DND-41 (cell line): ENCODE measurements around the gene NR1H2.

Experiments used
- EZH2 ChIP-seq: IDR thresholded peaks from 3 replicates; pipeline ENCODE4 v1.6.1; 2012; ENCODE audit warnings: borderline replicate concordance, low read depth, mild to moderate bottlenecking, moderate library complexity, low read length, inconsistent platforms; ENCODE audit not compliant: severe bottlenecking
- TF ChIP-seq, protein P1 (sequence below): IDR thresholded peaks from 2 replicates; pipeline ENCODE4 v1.5.1; 2012; ENCODE audit warnings: borderline replicate concordance, low read length, moderate library complexity, mild to moderate bottlenecking; ENCODE audit not compliant: poor library complexity, severe bottlenecking; ENCODE audit errors: extremely low read depth

DNA sequence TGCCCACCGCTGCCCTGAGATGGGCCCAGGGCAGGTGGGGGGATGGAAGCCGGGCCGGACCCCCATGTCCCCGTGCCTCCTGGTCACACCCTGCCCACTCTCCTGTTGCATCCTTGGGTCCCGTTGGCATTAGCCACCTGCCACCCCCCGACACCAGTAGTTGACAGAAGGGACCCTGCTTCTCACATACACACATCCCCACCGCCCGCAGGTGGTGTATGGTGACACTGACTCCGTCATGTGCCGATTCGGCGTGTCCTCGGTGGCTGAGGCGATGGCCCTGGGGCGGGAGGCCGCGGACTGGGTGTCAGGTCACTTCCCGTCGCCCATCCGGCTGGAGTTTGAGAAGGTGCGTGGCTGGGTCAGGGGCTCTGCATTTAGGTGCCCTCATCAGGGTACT is 37.3 kb downstream of the NR1H2 start:
- TF ChIP-seq, protein P1, sequence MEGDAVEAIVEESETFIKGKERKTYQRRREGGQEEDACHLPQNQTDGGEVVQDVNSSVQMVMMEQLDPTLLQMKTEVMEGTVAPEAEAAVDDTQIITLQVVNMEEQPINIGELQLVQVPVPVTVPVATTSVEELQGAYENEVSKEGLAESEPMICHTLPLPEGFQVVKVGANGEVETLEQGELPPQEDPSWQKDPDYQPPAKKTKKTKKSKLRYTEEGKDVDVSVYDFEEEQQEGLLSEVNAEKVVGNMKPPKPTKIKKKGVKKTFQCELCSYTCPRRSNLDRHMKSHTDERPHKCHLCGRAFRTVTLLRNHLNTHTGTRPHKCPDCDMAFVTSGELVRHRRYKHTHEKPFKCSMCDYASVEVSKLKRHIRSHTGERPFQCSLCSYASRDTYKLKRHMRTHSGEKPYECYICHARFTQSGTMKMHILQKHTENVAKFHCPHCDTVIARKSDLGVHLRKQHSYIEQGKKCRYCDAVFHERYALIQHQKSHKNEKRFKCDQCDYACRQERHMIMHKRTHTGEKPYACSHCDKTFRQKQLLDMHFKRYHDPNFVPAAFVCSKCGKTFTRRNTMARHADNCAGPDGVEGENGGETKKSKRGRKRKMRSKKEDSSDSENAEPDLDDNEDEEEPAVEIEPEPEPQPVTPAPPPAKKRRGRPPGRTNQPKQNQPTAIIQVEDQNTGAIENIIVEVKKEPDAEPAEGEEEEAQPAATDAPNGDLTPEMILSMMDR, result no peak
- TF ChIP-seq EZH2, result no peak
